PFSK-1 (cell line): ENCODE data around the gene SEMA3C.

Experiments used
- FOXP2 ChIP-seq: optimal IDR thresholded peaks from 2 replicates; pipeline ENCODE3; 2011; ENCODE audit warnings: borderline replicate concordance, control low read depth, inconsistent platforms; ENCODE audit not compliant: insufficient read depth; ENCODE audit errors: extremely low read length, extremely low read depth
- POLR2AphosphoS5 ChIP-seq: IDR thresholded peaks from 2 replicates; pipeline ENCODE4 v1.6.1; 2012; ENCODE audit warnings: low read depth, mild to moderate bottlenecking, control low read depth, low read length, moderate library complexity
- SIN3A ChIP-seq: IDR thresholded peaks from 2 replicates; pipeline ENCODE4 v1.6.1; 2012; ENCODE audit warnings: mild to moderate bottlenecking, low read length, moderate library complexity, borderline replicate concordance; ENCODE audit not compliant: insufficient read depth
- TAF1 ChIP-seq: IDR thresholded peaks from 2 replicates; pipeline ENCODE4 v1.6.1; 2012; ENCODE audit warnings: low read length, control low read depth, borderline replicate concordance; ENCODE audit not compliant: insufficient read depth
- TF ChIP-seq, protein P1 (sequence below), 2 experiments: IDR thresholded peaks; 2 replicates each; pipeline versions ENCODE4 v1.6.1 to v1.8.0; 2011 to 2012; ENCODE audit warnings: low read depth in 2 of 2, low read length in 2 of 2, control low read depth in 1 of 2, inconsistent platforms in 1 of 2, mild to moderate bottlenecking in 1 of 2, moderate library complexity in 1 of 2; ENCODE audit not compliant: insufficient read depth in 1 of 2

SEMA3C gene

DNA sequence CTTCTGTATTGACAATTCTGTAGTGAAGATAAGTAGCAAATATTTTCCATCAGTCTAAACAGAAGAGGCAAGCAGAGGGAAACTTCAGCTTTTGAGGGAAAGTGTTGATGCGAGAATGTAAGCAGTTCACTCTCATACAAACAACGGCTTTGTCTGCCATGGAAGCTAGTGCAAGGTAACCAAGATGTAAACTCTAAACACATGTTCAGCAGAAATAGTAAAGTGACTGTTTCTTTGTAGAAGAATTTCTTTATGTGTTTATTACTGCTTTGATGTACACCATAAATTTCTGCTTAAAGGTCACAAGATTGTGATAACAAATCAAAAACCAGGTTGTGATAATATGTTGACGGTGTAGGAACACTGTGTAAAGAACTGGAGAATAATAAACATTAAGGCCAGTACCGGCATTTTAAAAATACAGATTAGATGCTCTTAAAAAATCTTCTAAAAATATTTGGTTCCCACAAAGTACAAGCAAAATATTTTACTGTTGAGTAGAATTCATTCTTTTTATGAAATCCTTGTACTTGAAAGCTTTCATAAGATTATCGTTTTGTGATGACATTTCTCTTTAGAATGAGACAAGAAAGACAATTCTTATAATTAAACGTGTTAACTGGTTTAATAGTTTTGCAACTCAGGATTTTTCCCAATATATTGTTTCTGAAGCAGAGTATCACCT is 34.2 kb downstream of the SEMA3C start:
- TF ChIP-seq SIN3A, result no peak
- TF ChIP-seq, protein P1, sequence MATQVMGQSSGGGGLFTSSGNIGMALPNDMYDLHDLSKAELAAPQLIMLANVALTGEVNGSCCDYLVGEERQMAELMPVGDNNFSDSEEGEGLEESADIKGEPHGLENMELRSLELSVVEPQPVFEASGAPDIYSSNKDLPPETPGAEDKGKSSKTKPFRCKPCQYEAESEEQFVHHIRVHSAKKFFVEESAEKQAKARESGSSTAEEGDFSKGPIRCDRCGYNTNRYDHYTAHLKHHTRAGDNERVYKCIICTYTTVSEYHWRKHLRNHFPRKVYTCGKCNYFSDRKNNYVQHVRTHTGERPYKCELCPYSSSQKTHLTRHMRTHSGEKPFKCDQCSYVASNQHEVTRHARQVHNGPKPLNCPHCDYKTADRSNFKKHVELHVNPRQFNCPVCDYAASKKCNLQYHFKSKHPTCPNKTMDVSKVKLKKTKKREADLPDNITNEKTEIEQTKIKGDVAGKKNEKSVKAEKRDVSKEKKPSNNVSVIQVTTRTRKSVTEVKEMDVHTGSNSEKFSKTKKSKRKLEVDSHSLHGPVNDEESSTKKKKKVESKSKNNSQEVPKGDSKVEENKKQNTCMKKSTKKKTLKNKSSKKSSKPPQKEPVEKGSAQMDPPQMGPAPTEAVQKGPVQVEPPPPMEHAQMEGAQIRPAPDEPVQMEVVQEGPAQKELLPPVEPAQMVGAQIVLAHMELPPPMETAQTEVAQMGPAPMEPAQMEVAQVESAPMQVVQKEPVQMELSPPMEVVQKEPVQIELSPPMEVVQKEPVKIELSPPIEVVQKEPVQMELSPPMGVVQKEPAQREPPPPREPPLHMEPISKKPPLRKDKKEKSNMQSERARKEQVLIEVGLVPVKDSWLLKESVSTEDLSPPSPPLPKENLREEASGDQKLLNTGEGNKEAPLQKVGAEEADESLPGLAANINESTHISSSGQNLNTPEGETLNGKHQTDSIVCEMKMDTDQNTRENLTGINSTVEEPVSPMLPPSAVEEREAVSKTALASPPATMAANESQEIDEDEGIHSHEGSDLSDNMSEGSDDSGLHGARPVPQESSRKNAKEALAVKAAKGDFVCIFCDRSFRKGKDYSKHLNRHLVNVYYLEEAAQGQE (IDR thresholded peaks at IDR 0.05; ENCODE audit: insufficient read depth in 1 of 2, low read depth in 2 of 2, low read length in 2 of 2), result no peak
- TF ChIP-seq POLR2AphosphoS5, result no peak
- no peak for TF ChIP-seq FOXP2
- no peak for TF ChIP-seq TAF1

DNA sequence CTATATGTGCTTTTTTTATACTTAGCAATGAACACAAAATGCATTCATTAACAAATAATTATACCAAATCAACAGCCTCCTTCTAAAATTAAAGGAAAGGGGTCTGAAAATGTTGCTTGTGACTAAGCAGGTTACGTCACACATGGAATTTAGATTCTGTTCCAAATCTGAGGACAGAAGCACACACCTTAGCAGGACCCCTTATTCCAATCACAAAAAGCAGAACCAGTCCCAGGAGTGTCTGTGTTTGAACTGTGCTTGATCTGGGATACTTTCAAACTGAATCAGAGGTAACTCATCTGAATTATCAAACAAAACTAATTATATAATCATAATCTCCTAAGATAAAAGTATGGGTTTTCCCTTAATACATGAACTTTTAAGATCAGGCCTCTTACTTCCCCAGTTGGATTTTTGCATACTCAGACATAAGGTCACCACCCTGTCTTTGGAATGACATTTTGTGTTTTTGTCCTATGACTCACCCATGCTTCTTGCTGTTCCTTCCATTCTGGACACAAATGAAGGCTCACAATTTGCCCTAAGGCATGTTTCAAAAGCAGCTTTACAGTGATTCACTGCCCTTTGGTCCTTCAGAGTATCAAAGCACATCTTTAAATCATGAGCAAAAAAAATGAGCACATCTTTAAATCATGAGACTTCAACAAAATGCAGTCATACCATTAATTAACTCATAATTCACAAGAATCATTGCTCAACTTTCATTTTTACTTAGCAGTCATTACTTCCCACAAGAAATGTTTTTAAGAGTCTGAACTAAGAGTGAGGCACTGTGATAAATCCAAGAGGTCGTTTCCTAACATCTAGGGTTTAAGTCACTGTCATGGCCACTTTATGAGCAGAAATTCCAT is 35.5 kb downstream of the SEMA3C start:
- TF ChIP-seq SIN3A, result no peak
- no peak for TF ChIP-seq FOXP2
- TF ChIP-seq, protein P1 (IDR thresholded peaks at IDR 0.05; ENCODE audit: insufficient read depth in 1 of 2, low read depth in 2 of 2, low read length in 2 of 2), result no peak

DNA sequence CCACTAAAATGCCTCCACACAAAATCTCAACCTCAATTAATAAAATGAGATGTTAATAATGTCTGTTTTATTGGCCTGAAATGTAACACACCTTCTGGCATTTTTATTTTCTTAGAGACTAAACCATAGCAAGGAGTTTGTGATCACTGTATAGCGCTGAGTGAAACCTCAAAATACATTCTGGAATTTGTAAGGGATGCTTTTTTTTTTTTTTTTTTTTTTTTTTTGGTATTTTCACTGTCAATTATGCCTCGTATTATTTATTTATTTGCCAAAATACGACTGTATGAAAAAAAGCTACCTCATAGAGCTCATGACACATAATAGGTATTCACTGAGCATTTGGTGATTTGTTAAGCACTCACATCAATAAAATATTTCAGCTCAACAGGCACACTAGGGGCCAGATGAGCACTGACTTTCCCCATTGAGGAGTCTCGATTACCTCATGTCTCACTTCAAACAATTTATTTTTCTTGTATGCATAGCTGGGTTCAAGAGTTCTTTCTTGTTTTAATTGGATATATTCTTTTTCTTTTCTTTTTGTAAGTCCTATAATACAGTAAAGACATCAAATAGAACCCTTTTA is 36.5 kb downstream of the SEMA3C start:
- no peak for TF ChIP-seq FOXP2
- TF ChIP-seq SIN3A, result no peak
- TF ChIP-seq, protein P1 (IDR thresholded peaks at IDR 0.05; ENCODE audit: insufficient read depth in 1 of 2, low read depth in 2 of 2, low read length in 2 of 2), result no peak
- TF ChIP-seq POLR2AphosphoS5, result no peak
- no peak for TF ChIP-seq TAF1

DNA sequence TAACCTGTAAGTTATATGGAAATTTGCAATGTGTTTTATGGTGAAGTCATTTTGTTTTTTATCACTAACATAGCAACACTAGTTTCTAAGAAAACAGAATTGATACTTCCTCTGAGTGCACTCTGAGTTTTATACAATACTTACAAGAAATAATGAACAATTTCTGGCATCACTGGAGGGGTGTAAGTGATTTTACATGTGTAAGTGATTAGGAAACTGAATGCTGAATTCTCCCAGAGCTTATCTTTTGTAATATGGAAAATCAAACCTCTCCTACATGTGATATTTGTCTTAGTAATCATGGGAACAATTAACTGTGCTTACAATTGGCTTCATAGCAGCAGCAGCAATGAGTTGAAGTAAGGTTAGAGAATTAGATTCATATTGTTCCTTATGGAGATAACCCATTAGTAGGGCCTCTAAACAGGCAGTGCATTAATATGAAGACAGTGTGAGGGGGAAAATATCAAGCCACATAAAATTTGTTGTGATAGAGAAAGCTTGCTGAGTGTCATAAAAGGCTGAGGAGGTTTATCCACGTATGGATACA is 37.4 kb downstream of the SEMA3C start:
- TF ChIP-seq SIN3A, result no peak
- TF ChIP-seq POLR2AphosphoS5, result no peak
- TF ChIP-seq FOXP2, result no peak
- TF ChIP-seq, protein P1 (IDR thresholded peaks at IDR 0.05; ENCODE audit: insufficient read depth in 1 of 2, low read depth in 2 of 2, low read length in 2 of 2), result no peak
- no peak for TF ChIP-seq TAF1
